ENCODE measurements around the gene FAM229B.

DNA sequence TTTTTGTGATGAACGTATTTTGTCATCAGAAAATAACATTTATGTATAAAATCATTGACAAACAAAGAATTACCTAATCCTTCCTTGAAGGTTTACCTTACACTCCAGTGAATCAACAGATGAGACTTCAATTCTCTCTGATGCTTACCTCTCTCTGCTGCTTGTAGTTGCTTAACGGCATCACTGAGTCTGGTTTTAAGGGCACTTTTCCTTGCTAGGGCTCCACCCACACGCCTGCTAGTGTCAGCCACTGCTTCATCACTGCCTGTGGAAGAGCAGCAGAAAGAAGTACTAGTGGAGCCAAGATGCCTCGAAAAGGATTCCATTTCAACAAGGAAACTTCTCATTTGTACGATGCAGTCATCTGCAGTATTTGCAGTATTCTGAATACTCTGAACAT lies 63.0 kb downstream of the FAM229B start:
- TF ChIP-seq EZH2 (IDR thresholded peaks at IDR 0.05; ENCODE audit: borderline replicate concordance, low read depth, low read length) (no peak), MYC (IDR thresholded peaks at IDR 0.05; ENCODE audit: low read depth, low read length) (no peak), MYC (CRISPR knock-in tag; IDR thresholded peaks at IDR 0.05; ENCODE audit: borderline replicate concordance, low read depth) (no peak), ZNF175 (CRISPR knock-in tag; IDR thresholded peaks at IDR 0.05; ENCODE audit: low read depth) (no peak), CHD4 (IDR thresholded peaks at IDR 0.05; ENCODE audit: insufficient read depth, insufficient replicate concordance, low read depth, low read length, poor library complexity, severe bottlenecking) (no peak), MAZ (CRISPR knock-in tag; conservative IDR thresholded peaks at IDR 0.05 in 1 of 2, IDR thresholded peaks at IDR 0.05 in 1 of 2) (no peak), ZNF140 (CRISPR knock-in tag; IDR thresholded peaks at IDR 0.05) (no peak), CTCF (IDR thresholded peaks at IDR 0.05 in 2 of 3, conservative IDR thresholded peaks at IDR 0.05 in 1 of 3; ENCODE audit: insufficient read depth in 2 of 3, low read depth in 1 of 3, low read length in 3 of 3) (no peak), ETS1 (conservative IDR thresholded peaks at IDR 0.05; ENCODE audit: control insufficient read depth, low read depth, low read length) (no peak), FOXK2 (conservative IDR thresholded peaks at IDR 0.05 in 1 of 2, IDR thresholded peaks at IDR 0.05 in 1 of 2; ENCODE audit: low read depth in 2 of 2) (no peak), ZBTB8A (IDR thresholded peaks at IDR 0.05; ENCODE audit: partially characterized antibody) (no peak), RAD51 (IDR thresholded peaks at IDR 0.05; ENCODE audit: borderline replicate concordance, low read depth) (no peak), TEAD2 (tag; IDR thresholded peaks at IDR 0.05) (no peak)
- TF ChIP-seq, protein P1, sequence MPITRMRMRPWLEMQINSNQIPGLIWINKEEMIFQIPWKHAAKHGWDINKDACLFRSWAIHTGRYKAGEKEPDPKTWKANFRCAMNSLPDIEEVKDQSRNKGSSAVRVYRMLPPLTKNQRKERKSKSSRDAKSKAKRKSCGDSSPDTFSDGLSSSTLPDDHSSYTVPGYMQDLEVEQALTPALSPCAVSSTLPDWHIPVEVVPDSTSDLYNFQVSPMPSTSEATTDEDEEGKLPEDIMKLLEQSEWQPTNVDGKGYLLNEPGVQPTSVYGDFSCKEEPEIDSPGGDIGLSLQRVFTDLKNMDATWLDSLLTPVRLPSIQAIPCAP (CRISPR knock-in tag; IDR thresholded peaks at IDR 0.05; ENCODE audit: borderline replicate concordance), result no peak
- TF ChIP-seq, protein P2, sequence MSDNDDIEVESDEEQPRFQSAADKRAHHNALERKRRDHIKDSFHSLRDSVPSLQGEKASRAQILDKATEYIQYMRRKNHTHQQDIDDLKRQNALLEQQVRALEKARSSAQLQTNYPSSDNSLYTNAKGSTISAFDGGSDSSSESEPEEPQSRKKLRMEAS (CRISPR knock-in tag; IDR thresholded peaks at IDR 0.05), result no peak
